RPMI7951 (cell line): ENCODE data around the gene RITA1. TPM values are rescaled to one million over a fixed set of nuclear protein-coding genes. Genes with fewer than 3 reads are reported as not detected.

Experiments
- DNase-seq: peaks from one replicate; pipeline ENCODE4 v3.0.0-alpha.2; 2012; ENCODE audit warnings: low read depth
- total RNA-seq: library from RNA; depleted of rRNA; stranded (reverse); fragments of >200 nt; shearing (Covaris generic); gene quantifications from 2 replicates; pipeline ENCODE4 v1.2.3, GENCODE V29; 2014

The RITA1 gene
- total RNA-seq, 1 experiment from 2014 or later = 39.5 TPM

DNA sequence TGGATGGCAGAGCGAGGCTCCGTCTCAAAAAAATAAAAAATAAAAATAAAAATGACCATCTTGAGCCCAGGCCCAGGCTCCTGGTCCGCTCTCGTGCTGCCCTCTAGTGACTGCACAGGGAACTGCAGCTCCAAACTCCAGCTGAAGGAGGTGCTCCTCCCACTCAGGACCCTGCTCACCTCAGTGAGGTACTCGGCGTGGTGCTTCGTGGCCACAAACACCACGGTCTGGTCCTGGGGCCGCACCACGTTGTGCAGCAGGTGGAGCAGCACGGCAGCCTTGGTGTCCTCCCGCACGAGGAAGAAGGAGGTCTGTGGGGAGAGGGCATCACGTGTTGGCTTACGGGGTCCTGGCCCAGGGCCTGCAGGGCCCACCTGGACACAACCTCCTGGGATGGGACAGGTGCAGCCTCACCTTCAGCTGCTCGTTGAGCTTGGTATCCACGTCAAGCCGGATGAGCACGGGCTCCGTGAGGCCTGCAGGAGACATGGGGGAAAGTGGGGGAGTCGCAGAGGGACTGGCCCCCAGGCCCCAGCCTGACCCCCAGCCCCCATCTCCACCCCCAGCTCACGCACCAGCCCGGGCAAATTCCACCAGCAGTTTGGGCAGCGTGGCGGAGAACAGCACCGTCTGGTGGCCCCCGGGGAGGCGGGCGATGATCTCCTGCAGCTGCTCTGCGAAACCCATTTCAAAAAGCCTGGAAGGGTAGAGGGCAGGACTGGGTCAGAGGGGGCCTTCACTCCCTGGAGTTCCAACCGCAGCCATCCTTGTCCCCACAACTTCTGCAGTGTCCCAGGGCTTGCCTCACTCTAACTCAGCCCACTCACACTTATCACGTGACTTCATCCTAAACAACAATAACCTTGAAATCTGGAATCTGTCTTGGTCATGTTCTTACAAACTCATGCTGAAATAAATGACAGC is 10.8 kb upstream of the RITA1 start:
- peak; percentile 51 for DNase-seq

GRCh38 chr12:113179023-113179422 is 6.5 kb upstream of the RITA1 start:
- DNase-seq = no peak

GRCh38 chr12:113180333-113180732 is 5.2 kb upstream of the RITA1 start:
- no peak for DNase-seq

DNA sequence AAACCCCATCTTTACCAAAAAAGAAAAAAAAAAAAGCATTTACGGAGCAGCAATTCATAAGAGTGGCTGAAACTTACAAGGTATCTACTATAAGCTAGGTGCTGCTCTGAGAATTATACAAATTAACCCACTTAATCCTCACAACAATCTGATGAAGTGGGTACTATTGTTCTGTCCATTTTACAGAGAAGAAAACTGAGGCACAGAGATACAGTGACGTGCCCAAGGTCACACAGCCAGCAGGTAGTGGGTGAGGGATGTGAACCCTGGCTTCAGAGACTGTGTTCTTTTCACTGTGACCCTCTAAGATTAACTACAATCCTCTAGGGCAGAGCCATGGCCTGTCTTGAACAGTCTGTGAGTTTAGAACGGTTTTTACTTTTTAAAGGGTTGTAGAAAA is 3.5 kb upstream of the RITA1 start:
- DNase-seq = no peak

DNA sequence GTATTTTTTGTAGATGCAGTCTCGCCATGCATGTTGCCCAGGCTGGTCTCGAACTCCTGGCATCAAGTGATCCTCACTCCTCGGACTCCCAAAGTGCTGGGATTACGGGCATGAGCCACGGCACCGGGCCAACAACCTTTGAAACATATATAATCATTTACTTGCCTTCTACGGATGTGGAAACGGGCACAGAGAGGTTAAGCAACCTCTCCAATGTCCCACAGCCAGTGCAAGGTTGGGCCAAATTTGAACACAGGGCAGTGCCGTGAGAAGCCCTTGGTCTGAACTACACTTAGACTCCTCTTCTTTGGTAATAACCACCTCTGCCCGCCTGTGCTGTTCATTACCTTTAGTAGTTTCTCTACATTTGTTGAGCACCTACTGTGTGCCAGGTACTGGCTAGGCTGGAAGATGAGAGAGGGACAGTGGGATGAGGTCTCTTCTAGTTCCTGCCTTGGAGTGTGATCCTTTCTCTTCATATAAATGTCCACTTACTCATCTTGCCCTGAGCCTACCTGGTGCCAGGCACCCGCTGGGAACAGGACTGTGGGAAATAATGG is 2.4 kb upstream of the RITA1 start:
- no peak for DNase-seq

DNA sequence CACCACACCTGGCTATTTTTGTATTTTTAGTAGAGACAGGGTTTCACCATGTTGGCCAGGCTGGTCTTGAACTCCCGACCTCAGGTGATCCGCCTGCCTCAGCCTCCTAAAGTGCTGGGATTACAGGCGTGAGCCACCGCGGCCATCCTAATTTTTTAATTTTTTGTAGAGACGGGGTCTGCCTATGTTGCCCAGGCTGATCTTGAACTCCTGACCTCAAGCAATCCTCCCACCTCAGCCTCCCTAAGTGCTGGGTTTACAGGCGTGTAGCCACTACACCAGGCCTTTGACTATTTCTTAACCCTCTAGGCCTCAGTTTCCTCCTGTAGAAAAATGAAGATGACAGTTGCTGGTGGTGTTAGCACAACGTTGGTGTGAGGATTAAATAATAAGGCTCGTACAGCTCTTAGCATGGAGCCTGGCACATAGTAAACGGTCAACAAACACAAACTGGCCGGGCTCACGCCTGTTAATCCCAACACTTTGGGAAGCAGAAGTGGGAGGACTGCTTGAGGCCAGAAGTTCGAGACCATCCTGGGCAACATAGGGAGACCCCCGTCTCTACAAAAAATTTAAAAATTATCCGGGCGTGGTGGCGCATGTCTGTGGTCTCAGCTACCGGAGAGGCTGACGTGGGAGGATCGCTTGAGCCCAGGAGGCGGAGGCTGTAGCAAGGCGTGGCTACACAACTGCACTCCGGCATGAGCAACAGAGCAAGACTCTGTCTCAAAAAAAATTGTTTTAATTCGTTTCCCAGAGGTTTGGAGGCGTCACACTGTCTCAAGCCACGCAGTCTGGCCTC is 1.2 kb upstream of the RITA1 start:
- DNase-seq = no peak

DNA sequence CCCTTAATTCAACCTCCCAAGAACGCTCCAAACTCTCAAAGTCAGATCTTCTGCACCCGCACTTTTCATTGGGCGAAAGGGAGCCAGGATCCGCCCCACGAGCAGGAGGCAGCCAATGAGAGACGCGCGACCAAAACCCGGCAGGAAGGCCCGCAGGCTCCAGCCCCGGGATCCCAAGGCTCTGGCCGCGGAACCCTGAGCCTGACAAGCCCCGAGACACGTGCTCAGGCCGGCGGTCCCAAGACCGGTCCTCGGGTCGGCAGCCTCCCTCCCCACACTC is 681 bp upstream of the RITA1 start:
- peak; percentile 86 for DNase-seq

GRCh38 chr12:113186033-113186365 is 478 bp downstream of the RITA1 start:
- DNase-seq = no peak

DNA sequence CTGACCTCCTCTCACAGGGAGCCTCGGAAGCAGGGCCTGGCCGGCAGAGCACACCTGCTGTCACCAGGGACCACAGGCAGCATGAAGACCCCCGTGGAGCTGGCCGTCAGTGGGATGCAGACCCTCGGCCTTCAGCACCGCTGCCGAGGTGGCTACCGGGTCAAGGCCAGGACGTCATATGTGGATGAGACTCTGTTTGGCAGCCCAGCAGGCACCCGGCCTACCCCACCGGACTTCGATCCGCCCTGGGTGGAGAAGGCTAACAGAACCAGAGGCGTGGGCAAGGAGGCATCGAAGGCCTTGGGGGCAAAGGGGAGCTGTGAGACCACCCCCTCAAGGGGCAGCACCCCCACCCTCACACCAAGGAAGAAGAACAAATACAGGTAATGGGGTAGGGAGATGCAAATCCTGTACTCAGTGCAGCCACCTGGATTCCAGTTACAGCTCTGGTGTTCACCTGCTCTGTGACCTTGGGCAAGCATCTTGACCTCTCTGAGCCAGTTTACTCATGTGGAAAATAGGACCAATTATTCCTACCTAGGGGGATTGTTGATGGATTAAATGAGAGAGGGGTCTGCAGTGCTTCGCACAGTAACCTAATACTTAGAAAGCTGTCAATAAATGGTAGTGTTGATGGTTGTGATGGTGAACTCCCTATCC is 1.3 kb downstream of the RITA1 start:
- DNase-seq = no peak

- DNase-seq = no peak
Measured at GRCh38 chr12:113189361-113189760, 3.8 kb downstream of the RITA1 start.

- DNase-seq = peak; percentile 58
Measured at GRCh38 chr12:113190761-113191160, 5.2 kb downstream of the RITA1 start.

DNA sequence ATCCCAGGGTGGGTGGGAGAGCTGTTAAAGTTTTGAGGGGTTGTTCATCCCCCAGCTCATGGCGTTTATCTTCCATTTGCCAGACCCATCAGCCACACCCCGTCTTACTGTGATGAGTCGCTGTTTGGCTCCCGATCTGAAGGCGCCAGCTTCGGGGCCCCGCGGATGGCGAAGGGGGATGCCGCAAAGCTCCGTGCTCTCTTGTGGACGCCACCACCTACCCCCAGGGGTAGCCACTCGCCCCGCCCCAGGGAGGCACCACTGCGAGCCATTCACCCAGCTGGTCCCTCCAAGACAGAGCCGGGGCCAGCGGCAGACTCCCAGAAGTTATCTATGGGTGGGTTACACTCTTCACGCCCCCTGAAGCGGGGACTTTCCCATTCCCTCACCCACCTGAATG is 5.7 kb downstream of the RITA1 start:
- no peak for DNase-seq

DNA sequence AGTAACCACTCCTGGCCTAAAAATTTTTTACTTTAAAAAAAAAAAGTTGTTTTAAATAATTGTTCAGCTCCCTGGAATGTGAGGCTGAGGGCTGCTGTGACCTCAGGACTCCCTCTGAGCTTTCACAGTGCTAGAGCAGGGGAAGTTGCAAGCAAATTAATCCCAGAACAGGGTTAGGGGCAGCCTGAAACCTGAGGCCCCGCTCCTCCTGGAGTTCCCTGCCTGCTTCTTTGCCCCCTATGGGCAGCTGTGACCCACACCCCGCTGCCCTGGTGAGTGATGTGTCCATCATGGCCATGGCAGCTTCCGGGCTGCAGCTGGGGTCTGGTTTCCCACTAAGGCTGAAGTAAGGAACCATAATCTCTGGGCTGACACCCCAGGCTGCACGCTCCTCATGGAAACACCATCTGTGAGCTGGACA is 9.5 kb downstream of the RITA1 start:
- peak; percentile 78 for DNase-seq

DNA sequence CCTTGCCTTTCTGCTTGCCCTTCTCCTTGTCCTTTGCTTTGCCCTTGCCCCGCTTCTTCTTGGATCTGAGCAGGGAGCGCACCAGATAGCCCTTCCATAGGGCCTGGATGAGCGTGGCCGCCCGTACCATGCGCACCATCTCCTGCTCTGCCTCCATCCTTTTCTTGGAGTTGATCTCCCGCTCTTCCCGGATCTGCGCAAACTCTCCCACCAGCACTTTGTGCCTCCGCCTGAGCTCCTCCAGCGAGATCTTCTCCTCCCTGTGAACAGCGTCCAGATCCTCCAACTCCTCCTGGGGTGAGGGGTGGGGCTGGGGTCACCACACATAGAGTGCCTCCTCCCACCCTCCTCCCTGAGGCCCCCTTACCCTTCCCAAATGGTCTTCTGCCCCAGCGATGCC is 10.1 kb downstream of the RITA1 start:
- no peak for DNase-seq

DNA sequence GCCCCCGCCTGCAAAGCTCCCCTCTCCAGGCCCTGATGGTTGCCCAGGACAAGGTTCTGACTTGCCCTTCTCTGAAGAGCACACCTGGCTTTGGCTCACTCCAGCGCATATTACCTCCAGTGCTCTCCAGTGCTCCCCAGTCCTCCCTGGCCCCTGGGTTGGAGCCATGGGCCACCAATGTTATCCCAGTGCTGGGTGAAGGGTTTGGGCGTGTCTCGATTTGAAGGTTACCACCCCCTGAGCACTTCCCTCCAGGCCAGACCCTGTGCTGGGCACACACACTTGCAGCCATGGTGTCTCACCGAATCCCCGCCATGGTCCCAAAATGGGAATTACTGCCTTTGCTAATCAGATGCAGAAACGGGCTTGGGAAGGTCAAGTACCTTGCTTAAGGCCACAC is 11.1 kb downstream of the RITA1 start:
- DNase-seq = no peak

DNA sequence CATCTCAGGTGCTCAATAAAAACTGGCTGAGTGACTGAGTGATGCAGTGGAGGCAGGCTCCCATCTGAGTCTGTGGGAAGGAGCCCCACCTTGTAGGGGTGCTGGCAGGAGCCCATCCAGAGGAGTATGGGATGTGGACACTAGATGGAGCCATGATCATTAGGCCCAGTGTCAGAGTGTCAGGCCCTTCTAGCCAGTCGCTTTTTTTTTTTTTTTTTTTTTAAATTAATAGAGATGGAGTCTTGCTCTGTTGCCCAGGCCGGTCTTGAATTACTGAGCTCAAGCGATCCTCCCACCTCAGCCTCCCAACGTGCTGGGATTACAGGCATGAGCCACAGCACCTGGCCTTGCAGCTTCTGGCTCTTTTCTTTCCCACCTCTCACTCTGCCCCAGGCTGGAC is 11.5 kb downstream of the RITA1 start:
- DNase-seq = peak; percentile 80

DNA sequence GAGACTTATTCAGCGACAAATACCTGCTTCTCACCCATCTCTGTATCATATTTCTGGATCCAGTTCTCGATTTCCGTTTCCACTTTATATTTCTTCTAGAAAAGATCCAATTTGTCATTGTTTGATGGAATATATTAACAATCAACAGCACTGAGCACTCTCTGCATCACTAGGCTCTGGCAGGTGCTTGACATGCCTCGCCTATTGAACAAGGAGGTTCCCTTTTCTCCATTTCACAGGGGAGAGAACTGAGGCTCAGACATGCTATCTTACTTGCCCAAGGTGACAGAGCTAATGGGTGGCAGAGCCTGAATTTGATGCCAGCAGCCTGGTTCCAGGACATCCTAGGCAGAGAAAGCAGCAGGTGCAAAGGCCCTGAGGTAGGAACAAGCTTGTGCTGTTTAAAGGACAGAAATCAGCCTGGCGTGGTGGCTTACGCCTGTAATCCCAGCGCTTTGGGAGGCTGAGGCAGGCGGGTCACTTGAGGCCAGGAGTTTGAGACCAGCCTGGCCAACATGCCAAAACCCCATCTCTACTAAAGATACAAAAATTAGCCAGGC is 12.1 kb downstream of the RITA1 start:
- DNase-seq = no peak

DNA sequence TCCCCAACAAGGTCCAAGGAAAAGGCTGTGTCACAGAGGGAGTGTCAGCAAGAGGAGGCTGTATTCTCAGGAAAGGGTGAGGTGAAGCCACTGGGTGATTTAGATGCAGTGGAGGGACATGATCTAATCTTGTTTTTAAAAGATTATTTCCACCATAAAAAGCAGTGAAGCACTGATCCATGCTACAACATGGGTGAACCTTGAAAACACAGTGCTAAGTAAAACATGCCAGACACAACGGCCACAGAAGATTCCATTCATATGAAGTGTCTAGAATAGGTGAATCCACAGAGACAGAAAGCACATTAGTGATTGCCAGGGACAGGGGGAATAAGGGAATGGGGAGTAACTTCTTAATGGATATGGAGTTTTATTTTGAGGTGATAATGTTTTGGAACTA is 12.8 kb downstream of the RITA1 start:
- peak; percentile 33 for DNase-seq

DNA sequence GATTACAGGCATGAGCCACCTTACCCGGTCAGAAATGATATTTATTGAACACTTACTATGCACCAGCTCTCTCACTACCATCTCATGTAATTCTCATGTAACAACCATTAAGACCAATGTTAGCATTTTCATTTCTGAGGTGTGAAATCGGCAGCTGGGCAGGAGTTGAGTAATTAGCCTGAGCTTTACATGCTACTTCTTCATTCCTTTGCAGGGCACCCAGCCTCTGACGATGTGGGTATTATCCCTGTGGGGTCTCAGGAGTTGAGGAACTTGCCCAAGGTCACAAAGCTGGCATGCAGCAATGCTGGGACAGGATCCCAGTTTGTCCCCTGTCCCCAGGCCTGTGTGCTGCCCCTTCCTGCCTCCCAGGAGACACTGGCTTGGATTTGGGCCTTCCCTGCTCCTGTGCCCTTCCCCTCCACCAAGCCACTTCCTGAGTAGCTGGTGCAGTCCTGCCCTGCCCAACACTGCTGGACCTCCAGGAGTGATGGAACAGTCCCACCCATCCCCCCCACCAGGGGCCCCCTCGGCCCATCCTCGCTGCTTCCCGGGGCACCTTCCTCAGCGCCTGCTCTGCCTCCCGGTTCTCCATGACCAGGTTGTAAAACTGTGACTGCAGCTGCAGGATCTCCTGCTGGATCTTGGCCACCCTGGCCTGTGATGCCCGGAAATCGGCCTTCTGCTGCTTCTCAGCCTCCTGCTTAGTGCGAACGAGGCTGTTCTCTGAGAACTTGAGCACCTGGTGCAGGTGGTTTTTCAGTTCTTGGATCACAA is 14.7 kb downstream of the RITA1 start:
- no peak for DNase-seq

GRCh38 chr12:113201187-113202177 is 16.0 kb downstream of the RITA1 start:
- no peak for DNase-seq
